ENCODE results near the gene KBTBD8.

KBTBD8 gene, protein sequence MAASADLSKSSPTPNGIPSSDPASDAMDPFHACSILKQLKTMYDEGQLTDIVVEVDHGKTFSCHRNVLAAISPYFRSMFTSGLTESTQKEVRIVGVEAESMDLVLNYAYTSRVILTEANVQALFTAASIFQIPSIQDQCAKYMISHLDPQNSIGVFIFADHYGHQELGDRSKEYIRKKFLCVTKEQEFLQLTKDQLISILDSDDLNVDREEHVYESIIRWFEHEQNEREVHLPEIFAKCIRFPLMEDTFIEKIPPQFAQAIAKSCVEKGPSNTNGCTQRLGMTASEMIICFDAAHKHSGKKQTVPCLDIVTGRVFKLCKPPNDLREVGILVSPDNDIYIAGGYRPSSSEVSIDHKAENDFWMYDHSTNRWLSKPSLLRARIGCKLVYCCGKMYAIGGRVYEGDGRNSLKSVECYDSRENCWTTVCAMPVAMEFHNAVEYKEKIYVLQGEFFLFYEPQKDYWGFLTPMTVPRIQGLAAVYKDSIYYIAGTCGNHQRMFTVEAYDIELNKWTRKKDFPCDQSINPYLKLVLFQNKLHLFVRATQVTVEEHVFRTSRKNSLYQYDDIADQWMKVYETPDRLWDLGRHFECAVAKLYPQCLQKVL

DNA sequence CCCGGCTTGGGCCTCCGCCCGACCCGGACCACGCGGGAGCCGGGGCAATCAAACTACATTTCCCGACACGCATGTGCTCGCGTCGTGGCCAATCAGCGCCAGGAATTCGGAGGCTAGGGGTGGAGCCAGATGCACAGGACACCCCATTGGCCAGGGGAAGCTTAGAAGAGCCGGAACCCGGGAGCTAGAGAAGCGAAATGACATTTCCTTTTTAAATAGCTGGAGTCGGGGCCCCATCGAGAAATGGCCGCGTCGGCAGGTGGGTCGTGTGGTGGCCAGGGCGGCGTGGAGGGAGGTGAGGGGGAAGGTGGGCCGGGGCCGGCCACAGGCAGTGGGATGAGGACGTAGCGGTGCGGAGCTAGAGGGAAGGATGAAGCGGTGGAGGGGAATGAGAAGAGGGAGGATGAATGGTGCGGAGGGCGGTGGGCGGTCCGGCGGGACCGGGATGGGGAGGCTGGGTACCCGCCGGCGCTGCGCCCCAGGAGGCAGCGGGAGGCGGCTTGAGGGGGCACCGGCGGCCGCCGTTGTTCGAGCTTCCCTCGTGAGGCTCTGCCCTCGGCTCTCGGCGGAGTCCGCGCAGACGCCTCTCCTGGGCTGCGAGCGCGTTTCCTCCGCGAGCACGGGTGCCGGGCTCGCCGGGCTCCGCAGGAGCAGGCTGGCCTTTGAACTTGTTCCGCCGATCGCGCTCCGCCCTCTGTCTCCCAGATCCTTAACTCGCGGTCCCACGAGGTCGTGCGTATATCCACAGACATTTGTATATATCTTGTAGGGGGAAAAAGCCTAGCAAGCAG lies at the start of gene KBTBD8:
Gene KBTBD8 (plus strand): TSS at position 195 of the 791 bp plus-strand sequence. CDS start 49 bp downstream, at position 244.
- peak; percentile 95 to 98 (median 95) for DNase-seq

DNA sequence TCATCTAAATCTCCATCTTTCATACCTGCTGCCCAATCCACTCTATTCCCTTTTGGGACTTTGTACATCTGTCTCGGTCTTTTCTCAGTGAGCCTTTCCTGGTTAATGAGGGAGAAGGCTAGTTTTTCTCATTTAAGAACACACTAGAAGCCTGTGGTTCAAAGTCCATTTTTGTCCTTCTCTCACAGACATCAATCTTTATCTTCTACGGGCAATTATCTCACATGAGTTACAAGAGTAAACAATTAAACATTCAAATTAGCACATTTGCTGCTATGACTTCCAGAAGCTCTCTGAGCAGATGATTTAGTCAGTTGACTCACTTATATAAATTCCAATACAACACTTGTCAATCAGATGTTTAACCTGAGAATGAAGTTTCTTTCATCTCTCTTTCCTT lies 49.3 kb upstream of the KBTBD8 start:
- DNase-seq: peak in 1 of 3 experiments; percentile 2

DNA sequence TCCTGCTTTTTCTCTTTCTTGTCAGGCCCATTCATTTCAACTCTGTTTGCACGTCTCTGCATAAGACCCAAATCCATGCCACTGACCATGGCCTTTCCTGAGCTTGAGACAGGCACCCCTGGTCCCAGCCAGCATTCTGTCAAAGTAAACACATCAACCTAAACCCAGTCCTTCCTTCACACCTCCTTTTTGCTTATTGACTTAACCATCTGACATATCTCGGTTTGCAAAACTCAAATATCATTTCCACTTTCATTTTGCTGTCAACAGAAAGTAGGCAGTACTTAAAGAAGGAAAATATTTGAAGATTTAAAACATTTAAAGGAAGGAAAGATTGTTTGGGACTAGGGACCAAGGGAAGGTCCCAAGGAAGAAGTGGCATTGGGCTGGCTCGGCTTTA lies 48.2 kb upstream of the KBTBD8 start:
- DNase-seq: no peak

DNA sequence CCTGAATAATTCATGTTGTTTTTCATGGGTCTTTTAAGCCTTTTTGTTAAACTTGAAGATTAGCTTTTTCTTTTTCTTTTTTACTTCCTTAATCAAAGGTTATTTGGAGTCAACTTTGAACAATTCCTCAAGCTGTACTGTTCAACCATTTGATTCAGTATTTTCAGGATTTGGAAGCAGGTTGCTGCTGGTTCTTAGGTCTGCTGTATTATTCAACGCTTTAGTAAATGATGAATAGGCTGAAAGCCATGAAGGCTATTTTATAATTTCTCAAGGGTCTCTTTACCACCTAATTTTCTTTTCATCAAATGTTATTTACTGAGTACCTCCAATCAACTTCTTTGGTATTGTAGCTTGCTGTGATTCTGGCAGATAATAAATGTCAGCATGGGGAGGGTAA lies 45.8 kb upstream of the KBTBD8 start:
- peak in 1 of 3 experiments; percentile 16 for DNase-seq

DNA sequence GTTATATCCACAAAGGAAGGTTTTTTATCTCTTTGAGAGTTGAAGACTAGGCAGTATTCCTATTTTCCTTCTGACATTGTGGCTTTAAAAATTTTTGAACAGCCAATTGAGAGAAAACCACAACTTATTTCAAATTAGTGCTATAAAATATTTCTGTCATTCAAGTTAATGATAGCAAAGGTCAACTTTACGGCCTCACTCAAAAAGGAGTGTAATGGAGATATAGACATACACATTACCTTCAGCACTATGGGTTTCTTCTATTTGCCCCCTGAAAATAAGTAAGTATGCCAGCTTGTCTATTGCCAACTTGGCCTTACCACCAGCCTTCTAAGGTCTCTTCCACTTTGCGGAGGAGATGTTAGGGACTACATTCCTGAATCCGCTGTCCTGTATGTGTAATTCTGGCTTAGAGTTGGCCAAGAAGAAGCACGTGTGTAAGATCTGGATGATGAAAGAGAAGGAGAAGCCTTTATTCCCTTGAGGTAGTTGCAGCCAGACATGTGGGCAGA lies 44.1 kb upstream of the KBTBD8 start:
- DNase-seq: no peak

DNA sequence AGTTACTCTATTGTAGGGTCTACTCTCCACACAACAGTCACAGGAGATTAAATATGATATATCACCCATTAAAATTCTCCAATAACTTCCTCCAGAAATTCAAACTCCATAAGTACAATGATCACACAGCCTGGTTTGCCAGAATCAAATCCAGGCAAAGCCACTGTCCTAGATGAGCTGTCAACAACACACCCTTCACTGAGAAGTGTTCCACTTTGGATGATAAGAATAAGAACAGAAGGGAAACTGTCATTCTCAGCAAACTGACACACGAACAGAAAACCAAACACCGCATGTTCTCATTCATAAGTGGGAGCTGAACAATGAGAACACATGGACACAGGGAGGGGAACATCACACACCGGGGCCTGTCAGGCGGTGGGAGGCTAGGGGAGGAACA lies 41.4 kb upstream of the KBTBD8 start:
- no peak for DNase-seq

DNA sequence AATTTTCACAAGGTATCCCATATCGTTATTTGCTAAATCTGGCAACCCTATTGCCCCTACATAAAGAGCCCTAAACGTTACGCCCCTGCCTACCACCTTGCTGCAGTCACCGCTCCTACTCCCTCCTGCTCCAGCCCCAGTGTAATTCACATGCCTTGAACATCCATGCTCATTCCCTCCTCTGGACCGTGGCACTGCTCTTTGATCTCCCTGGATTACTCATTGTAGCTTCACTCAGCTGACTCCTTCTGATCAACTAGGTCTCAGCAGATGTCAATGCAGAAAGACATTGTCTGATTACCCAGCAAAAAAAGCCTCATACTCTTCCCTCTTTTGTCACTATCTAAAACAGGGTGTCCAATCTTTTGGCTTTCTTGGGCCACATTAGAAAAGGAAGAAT lies 40.7 kb upstream of the KBTBD8 start:
- DNase-seq: no peak

DNA sequence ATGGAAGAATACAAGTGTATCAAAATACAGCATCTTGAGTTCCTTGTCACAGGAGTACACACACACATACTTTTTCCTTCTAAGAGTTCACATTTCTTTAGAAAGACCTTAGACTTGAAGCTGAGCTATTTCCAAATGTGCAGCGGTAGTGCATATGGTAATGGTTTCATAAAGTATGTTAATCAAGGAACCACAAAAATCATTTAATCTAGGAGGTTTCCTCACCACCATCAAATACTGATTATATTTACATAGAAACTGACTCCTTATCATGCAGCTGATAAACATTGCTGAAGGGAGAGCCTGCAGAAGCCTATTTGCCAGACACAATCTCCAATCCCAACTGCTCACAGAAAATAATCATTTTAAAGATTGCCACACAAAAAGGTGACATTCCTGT lies 40.0 kb upstream of the KBTBD8 start:
- no peak for DNase-seq

DNA sequence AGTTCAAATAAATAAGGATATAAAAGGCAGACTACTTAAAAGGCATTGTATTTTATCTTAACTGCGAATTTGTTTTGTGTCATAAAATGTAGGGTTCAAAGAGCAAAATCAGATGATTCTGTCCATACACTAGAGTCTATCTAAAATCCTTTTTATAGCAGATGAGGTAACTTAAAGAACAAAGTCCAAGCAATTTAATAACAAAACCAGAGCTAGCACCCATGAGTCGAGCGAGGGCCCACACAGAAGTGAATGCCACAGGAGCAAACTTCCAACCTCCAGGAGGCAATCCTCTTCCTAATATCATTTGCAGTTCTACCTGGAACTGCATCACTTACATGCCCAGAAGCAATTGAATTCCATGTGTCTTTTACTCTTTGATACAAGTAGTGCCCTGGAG lies 35.4 kb upstream of the KBTBD8 start:
- no peak for DNase-seq

DNA sequence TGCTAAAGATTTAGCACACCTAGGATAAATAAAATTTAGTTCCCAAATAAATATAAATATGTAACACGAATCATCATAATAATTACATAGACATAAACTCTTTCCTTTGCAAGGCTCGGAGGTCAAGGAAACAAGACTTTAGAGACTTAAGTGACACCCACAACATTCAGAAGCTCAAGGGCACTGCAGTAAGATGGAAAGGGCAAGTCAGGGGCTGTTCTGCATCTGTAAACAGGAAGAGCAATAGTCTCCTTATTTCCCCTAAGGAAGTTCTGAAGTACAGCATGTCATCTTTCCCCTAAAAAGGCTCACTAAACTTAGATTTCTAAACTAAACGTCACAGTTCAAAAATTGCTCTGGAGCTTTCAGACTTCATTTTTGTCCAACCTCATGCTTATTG lies 26.9 kb upstream of the KBTBD8 start:
- DNase-seq: no peak

DNA sequence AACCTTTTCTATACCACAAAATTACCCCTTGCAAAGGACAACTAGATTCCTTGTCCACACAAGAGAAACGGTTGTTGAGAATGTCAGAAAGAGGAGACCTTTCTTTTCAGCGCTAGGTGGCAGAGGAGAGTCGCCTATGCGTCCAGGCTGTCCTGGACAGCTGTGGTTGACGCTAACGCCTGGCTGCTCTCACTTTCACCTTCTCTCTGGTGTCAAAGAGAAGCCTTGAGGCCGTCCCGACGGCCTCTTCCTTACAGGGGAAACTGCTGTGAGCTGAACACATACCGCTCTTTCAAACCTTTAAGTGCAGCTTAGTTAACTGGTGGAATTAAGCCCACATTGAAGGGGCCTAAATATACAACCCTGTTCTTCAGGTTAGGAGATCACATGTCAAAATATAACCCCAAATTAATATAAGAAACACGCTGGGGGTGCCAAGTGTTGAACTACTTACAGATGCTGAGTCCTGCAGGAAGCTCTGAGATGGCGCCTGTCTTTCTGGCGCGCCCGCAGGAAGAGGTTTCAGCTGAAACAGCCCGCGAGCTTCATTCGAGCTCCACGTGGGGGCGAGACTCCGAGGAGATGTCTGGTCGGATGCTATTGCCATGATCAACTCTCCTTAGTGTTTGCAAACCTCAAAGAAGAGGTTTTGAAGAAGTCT lies 26.1 kb upstream of the KBTBD8 start:
- peak; percentile 40 to 84 (median 51) for DNase-seq

DNA sequence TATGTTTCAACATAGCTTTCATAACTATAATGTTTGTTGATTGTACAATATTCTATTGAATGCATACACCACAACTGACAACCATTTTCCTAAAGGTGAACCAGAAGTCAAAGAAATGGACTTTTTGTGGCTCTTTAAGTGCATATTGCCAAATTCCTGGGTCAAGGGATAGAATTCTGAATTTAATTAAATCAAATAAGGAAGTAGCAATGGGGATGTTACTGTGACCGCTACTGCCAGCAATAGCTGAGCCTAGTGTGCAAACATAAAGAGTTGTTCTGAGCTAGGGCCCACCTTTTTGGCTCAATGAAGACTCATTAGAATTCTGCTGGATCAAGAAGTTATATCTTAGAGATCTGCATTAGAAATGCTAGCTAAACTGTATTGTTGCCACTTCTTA lies 17.3 kb upstream of the KBTBD8 start:
- no peak for DNase-seq

DNA sequence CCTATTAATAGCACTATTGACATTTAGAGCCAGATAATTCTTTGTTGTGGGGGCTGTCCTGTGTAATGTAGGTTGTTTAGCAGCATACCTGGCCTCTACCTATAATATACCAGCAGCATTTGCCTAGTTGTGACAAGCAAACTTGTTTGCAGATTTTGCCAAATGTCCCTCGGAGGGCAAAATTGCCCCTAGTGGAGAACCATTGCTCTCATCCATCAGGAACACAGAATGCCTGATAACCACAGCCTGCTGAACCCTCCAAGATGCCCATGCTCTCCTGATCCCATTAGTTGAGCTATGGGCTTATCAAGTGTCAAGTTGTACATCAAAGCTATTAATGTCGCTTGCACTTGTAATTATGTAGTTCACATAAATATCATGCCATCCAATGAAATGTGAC lies 15.0 kb upstream of the KBTBD8 start:
- DNase-seq: no peak

DNA sequence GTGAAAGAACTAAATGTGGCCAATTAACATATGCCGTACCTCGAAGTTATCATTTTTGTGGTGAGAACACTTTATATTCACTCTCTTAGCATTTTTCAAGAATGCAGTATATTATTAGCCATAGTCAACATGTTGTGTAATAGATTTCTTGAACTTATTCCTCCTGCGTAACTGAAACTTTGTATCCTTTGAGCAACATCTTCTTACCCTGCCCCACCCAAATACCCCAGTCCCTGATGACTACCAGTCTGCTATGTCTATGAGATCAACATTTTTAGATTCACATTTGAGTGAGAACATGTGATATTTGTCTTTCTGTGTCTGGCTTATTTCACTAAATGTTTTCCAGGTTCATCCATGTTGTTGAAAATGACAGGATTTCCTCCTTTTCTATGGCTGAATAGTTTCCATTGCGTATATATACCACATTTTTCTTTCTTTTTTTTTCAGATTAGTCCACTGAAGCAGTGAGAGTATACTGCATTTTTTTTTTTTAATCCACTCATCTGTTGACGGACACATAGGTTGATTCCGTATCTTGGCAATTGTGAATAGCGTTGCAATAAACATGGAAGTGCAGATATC lies 12.7 kb upstream of the KBTBD8 start:
- no peak for DNase-seq

DNA sequence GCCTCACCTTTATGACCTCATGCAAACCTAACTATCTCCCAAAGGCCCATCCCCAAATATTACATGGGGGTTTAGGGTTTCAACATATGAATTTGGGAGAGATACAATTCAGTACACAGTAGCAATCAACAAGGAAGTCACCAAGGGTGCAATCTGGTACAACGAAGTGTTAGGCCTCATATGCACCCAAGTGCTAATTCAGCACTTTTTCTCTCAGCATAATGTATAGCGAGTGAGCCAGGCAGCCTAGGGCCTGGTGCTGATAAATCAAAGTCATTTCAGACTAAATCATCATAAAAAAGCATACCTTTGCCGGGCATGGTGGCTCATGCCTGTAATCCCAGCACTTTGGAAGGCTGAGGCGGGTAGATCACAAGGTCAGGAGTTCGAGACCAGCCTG lies 11.7 kb upstream of the KBTBD8 start:
- no peak for DNase-seq

DNA sequence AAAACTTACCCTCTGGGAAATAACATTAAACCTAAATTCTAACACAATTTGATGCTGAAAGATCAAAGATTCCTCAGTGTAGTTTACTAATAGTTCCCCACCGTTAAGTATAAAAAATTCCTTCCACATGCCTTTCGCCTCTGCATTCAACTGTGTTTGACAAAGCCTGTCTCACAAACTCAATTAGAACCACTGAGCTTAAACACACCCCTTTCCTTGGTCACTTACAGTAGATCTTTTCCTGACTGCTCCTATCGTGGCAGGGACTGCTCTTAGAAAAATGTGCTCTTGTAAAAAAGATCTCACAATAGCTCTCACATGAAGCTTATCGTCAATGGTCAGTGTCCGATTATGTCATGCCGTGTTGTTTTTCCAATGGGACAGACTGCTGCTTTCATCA lies 8.9 kb upstream of the KBTBD8 start:
- no peak for DNase-seq

DNA sequence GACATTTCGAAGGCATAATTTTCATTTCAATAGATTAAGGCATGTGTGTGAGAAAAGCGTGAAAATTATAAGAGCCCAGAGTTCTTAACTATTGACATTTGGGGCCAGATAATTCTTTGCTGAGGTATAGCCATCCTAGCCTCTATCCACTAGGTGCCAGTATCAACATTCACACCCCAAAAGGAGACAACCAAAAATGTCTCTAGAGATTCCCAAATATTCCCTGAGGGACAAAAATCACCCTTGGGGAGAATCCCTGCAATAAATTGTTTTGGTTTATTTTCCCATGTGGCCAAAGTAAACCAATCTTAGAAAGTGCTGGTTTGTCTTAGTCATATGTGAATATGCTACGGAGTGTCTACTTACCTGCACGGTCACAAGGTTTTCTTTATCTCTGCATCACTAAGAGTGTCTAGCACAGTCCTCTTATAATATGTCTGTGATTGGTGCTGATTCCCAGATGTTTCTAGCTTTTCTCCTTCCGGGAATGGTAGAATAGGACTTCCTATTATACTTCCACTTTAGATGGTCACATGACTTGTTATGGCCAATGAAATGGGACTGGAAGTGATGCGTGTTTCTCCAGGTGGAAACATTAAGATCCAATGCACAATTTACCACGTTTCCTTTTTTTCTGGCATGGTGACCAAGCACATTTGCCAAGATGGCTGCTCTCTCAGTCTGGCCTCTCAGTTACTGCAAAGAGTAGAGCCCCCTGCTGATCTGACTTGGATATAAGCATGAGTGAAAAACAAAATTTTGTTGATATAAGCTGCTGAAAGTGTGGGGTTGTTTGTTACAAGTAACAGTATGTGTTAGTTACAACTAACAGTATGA lies 8.0 kb upstream of the KBTBD8 start:
- DNase-seq: peak in 1 of 3 experiments; percentile 8

DNA sequence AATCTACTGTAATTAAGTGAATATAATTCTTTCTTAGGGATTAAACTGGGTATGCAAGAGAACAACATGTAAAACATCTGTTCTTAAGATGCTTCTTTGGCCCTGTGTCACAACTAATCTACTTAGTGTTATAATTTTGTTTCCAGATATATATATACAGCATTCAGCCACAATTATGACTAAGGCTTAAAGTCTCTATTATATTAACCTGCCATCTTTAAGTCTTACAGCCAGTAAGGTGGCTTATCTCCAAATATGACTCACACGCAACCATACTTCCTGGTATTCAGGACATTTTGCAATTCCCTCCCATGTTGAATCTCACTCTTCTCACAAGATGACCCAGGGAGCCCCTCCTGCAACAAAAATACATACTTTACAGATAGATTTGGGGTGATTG lies 6.6 kb upstream of the KBTBD8 start:
- DNase-seq: no peak

DNA sequence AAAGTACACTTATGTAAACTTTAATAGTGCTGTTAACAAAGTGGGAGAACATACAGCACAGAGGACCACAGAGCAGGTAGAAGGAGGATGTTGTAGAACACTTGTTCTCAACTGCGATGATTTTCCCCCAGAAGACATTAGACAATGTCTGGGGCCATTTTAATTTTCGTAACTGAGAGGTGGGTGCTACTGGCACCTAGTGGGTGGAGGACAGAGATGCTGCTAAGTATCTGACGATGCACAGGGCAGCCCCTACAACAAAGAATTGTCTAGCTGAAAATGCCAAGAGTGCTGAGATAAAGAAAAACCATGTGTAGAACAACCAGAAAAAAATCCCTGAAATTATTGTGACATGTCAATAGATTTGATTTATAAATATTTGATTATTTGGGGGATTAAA lies 5.0 kb upstream of the KBTBD8 start:
- DNase-seq: no peak

DNA sequence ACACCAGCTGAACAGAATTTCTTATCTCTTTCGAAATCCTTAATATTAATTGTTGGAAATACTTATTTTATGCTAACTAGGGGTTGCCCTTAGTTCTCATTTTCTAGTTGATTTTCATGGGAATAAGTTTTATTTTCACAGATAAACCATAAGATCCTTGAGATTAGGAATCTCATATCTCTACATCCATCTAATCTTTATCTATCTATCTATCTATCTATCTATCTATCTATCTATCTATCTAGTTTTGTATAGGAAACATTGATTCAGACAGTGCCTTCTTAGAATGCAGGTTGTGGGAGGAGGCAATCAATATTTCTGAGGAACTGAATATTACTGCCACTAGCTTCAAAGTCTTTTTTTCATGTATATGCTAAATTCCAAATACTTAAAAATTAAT lies 3.5 kb upstream of the KBTBD8 start:
- no peak for DNase-seq

DNA sequence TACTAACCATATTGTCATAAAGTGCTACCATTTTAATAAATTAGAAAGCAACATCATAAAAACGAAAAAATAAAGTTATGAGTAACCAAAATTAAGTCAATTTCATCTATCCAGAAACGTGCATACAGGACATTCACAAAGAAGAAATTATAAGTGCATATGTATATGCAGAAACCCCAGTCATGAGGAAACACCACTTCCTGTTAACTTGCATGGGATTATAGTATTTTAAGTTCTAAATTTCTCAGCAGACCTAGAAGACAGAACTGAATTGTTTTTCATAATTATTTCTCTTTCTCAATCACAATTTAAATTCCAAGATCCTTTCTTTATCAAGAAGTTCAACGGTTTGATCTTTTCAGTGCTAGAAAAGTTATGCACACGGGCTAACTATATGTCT lies 1.4 kb upstream of the KBTBD8 start:
- no peak for DNase-seq
